K562 (cell line): ENCODE data around the gene PARK7. TPM values are rescaled to one million over a fixed set of nuclear protein-coding genes. Genes with fewer than 3 reads are reported as not detected.

Source experiments
- ATAC-seq: fragments of 200-7000 bp; cut with Tn5 transposase; 3 replicates; pipeline ENCODE4 v1.9.1; 2020; ENCODE audit warnings: moderate library complexity
- BruUV-seq: library from RNA; stranded (reverse); fragments of 400-500 nt; replicated peaks from 2 replicates; lab custom pipeline; 2021; lab: Mats Ljungman, UMichigan
- CTCF ChIA-PET: fragments of 300-600 bp; formaldehyde crosslinking; extraction: SDS; loops from one replicate; lab custom pipeline; 2021; ENCODE audit warnings: low intra/inter-chr PET ratio; lab: Yijun Ruan, JAX
- POLR2A ChIA-PET: fragments of 300-600, 350-650 bp; sonication (Branson Sonifier 250); formaldehyde crosslinking; extraction: SDS; loops from one replicate; lab custom pipeline; 2021; ENCODE audit warnings: antibody characterized with exemption, inconsistent platforms; lab: Yijun Ruan, JAX
- DNase-seq, 4 experiments: peaks; one replicate each; pipeline versions ENCODE4 v3.0.0 to v3.0.0-alpha.2; 2011 to 2018; ENCODE audit warnings: low spot score in 3 of 4, mixed read lengths in 3 of 4; ENCODE audit errors: extremely low read depth in 1 of 4
- FAIRE-seq: peaks from 2 replicates; lab custom pipeline; 2011; peaks lifted over from hg19 to GRCh38; lab: Jason Lieb, UNC
- H2AFZ ChIP-seq: 2 replicates; pipeline ENCODE4 v1.6.0; 2011; ENCODE audit warnings: low read depth, low read length, control low read depth, inconsistent platforms
- H3K27ac ChIP-seq: fragments of 200-600 bp; 3 replicates; pipeline ENCODE4 v1.8.0; 2011; ENCODE audit warnings: low read depth, mild to moderate bottlenecking, control low read depth, inconsistent platforms, low read length, moderate library complexity, mixed read lengths; ENCODE audit errors: extremely low read depth
- H3K27me3 ChIP-seq, 2 experiments: fragments of 300-600 bp in 1 of 2; 2 replicates in 1 of 2; 3 replicates in 1 of 2; pipeline versions ENCODE4 v1.6.0 to v1.8.0; 2011; ENCODE audit warnings: inconsistent platforms in 2 of 2, low read length in 2 of 2, mild to moderate bottlenecking in 1 of 2, mixed read lengths in 1 of 2, moderate library complexity in 1 of 2; ENCODE audit not compliant: control insufficient read depth in 2 of 2, insufficient read depth in 2 of 2
- H3K36me3 ChIP-seq: fragments of 300-600 bp; 3 replicates; pipeline ENCODE4 v1.8.0; 2011; ENCODE audit warnings: mild to moderate bottlenecking, low read length, inconsistent platforms; ENCODE audit not compliant: control insufficient read depth, insufficient read depth
- H3K4me1 ChIP-seq, 2 experiments: fragments of 200-600 bp in 1 of 2; replicated peaks in 1 of 2; 2 replicates in 1 of 2; 3 replicates in 1 of 2; pipeline versions ENCODE4 v1.5.1 to v1.8.0; 2011; ENCODE audit warnings: inconsistent platforms in 2 of 2, low read length in 2 of 2, mild to moderate bottlenecking in 1 of 2, mixed read lengths in 1 of 2, moderate library complexity in 1 of 2; ENCODE audit not compliant: control insufficient read depth in 2 of 2, insufficient read depth in 2 of 2
- H3K4me2 ChIP-seq: 2 replicates; pipeline ENCODE4 v1.6.1; 2011; ENCODE audit warnings: low read length, control low read depth, inconsistent platforms, mixed read lengths; ENCODE audit not compliant: insufficient read depth
- H3K4me3 ChIP-seq: fragments of 200-600 bp; sonication (generic), shearing (Covaris generic); 2 replicates; pipeline ENCODE4 v1.5.1; 2016; ENCODE audit warnings: control low read depth, inconsistent platforms
- H3K79me2 ChIP-seq: fragments of 200-600 bp; 3 replicates; pipeline ENCODE4 v1.8.0; 2011; ENCODE audit warnings: low read length, inconsistent platforms; ENCODE audit not compliant: control insufficient read depth, insufficient read depth
- H3K9ac ChIP-seq, 2 experiments: 2 replicates each; pipeline versions ENCODE4 v1.6.0 to v1.6.1; 2011; ENCODE audit warnings: low read depth in 2 of 2, low read length in 2 of 2, control low read depth in 1 of 2, inconsistent platforms in 1 of 2, mild to moderate bottlenecking in 1 of 2, mixed read lengths in 1 of 2; ENCODE audit not compliant: insufficient read depth in 1 of 2
- H3K9me1 ChIP-seq: one replicate; pipeline ENCODE4 v1.6.0; 2011; ENCODE audit warnings: inconsistent platforms, mild to moderate bottlenecking, low read length, moderate library complexity; ENCODE audit not compliant: control insufficient read depth, insufficient read depth
- H3K9me3 ChIP-seq: replicated peaks from 2 replicates; pipeline ENCODE4 v1.5.1; 2011; ENCODE audit warnings: low read depth, low read length, inconsistent platforms; ENCODE audit not compliant: control insufficient read depth, insufficient read depth
- H4K20me1 ChIP-seq: replicated peaks from 2 replicates; pipeline ENCODE4 v1.6.1; 2011; ENCODE audit warnings: low read length, inconsistent platforms, mixed read lengths; ENCODE audit not compliant: control insufficient read depth, insufficient read depth
- C11orf30 ChIP-seq: fragments of 450-650 bp; IDR thresholded peaks from 2 replicates; pipeline ENCODE4 v1.6.1; 2016; ENCODE audit warnings: low read depth, mild to moderate bottlenecking
- CAMTA2 ChIP-seq: fragments of 250-450 bp; sonication (Bioruptor Pico); conservative IDR thresholded peaks from 2 replicates; pipeline ENCODE4 v1.5.1; 2022
- CHD1 ChIP-seq: fragments of 200-600 bp; sonication (generic); IDR thresholded peaks from one replicate; pipeline ENCODE4 v1.6.1; 2012; ENCODE audit warnings: mild to moderate bottlenecking, moderate library complexity, low read length, inconsistent platforms
- CTBP1 ChIP-seq: fragments of 450-650 bp; IDR thresholded peaks from 2 replicates; pipeline ENCODE4 v1.6.1; 2016; ENCODE audit warnings: borderline replicate concordance
- MEF2A ChIP-seq: IDR thresholded peaks from 2 replicates; pipeline ENCODE4 v1.6.1; 2011; ENCODE audit warnings: low read depth, mild to moderate bottlenecking, low read length, moderate library complexity; ENCODE audit not compliant: control insufficient read depth
- MTA3 ChIP-seq: fragments of 450-650 bp; formaldehyde crosslinking; IDR thresholded peaks from 2 replicates; pipeline ENCODE4 v1.6.1; 2017; ENCODE audit warnings: mild to moderate bottlenecking, borderline replicate concordance
- NCOA6 ChIP-seq: fragments of 450-650 bp; IDR thresholded peaks from 2 replicates; pipeline ENCODE4 v1.6.1; 2017; ENCODE audit warnings: mild to moderate bottlenecking
- NRF1 ChIP-seq, 2 experiments: fragments of 450-650 bp; IDR thresholded peaks in 1 of 2; conservative IDR thresholded peaks in 1 of 2; 2 replicates each; pipeline ENCODE4 v1.6.1; 2014; ENCODE audit warnings: mild to moderate bottlenecking in 2 of 2
- PML ChIP-seq: IDR thresholded peaks from 2 replicates; pipeline ENCODE4 v1.6.1; 2012; ENCODE audit warnings: low read length, inconsistent platforms
- POLR3G ChIP-seq: IDR thresholded peaks from 2 replicates; pipeline ENCODE4 v1.6.1; 2011; ENCODE audit not compliant: insufficient read length, insufficient replicate concordance; ENCODE audit errors: extremely low read depth
- RB1 ChIP-seq: fragments of 450-650 bp; IDR thresholded peaks from 2 replicates; pipeline ENCODE4 v1.6.1; 2017; ENCODE audit warnings: low read depth, mild to moderate bottlenecking
- TCFL5 ChIP-seq: fragments of 250-450 bp; sonication (Bioruptor Pico); conservative IDR thresholded peaks from 2 replicates; pipeline ENCODE4 v1.6.1; 2021; ENCODE audit warnings: mild to moderate bottlenecking, moderate library complexity, matching md5 sums
- TSC22D4 ChIP-seq: fragments of 450-650 bp; IDR thresholded peaks from 2 replicates; pipeline ENCODE4 v1.6.1; 2016; ENCODE audit warnings: missing genetic modification characterization, missing biosample characterization, control low read depth
- ZSCAN32 ChIP-seq: fragments of 450-650 bp; formaldehyde crosslinking; IDR thresholded peaks from 2 replicates; pipeline ENCODE4 v1.4.0; 2020; ENCODE audit warnings: mild to moderate bottlenecking, moderate library complexity
- WGBS: fragments of 100-300 bp; shearing (Covaris generic); methylation state at CpG from one replicate; pipeline ENCODE4 v1.1.6; 2016; ENCODE audit warnings: low coverage, mixed read lengths; ENCODE audit not compliant: insufficient coverage; ENCODE audit errors: missing lambda C conversion rate; 5-methylcytosine and 5-hydroxymethylcytosine counted together
- in situ Hi-C: fragments of 300-500 bp; cut with MboI; formaldehyde crosslinking; loops from 4 replicates; pipeline ENCODE4 v1.15.0; 2018; ENCODE audit warnings: inconsistent platforms, mixed read lengths
- intact Hi-C: fragments of 100-400 bp; cut with micrococcal nuclease; formaldehyde crosslinking; loops from 2 replicates; pipeline ENCODE4 v1.14.2; 2022
- polyA plus RNA-seq, 8 experiments: library from polyadenylated mRNA; depleted of rRNA in 4 of 8; stranded (reverse) in 5 of 8; unstranded in 3 of 8; fragments of >200 nt; fragmentation: Nextera tagmentation in 2 of 8; fragmentation: Illumina TruSeq in 1 of 8; extraction: Ambion mirVana in 2 of 8; extraction: Trizol in 1 of 8; gene quantifications; 2 replicates each; pipeline versions ENCODE4 v1.2.1 to v1.2.3, GENCODE V29; 2011 to 2014; ENCODE audit warnings: inconsistent platforms in 1 of 8, missing spikeins in 1 of 8
- total RNA-seq, 7 experiments: library from RNA; depleted of rRNA in 6 of 7; stranded (reverse); fragments of >200 nt in 6 of 7; fragmentation: Illumina TruSeq in 2 of 7; extraction: Trizol in 2 of 7; gene quantifications; 2 replicates each; pipeline versions ENCODE4 v1.2.1 to v1.2.3, GENCODE V29; 2011 to 2021; ENCODE audit warnings: low replicate concordance in 1 of 7
- TF ChIP-seq, protein P1 (sequence below): fragments of 450-650 bp; IDR thresholded peaks from 2 replicates; pipeline ENCODE4 v1.7.1; 2018; ENCODE audit warnings: mild to moderate bottlenecking, low read depth; ENCODE audit not compliant: partially characterized antibody

Gene PARK7
- total and polyA plus RNA-seq, 9 of the 15 experiments (the other 6 are each of a cell fraction or from before 2014, with no cell fraction given): 374 to 1,298 (median 484) TPM

DNA sequence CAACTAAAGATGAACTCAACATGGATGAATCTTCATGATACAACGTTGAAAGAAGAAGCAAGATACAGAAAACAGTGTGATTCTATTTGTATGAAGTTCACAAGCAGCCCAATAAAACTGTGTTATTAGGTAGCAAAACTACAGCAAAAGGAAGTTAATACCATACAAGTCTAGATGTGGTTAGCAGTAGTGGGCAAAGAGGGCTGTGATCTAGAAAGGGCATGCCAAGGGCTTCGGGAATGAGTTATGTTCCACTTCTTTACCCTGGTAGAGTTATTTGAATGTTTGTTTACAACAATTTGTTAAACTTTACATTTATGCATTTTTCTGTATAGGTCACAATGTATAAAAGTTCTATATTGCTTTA, 30.1 kb upstream of the PARK7 start:
- POLR2A ChIA-PET: no interaction called here
- FAIRE-seq: no peak
- Histone ChIP-seq H3K9me3 (no peaks in the 10 kb centered on the region), H3K79me2 (no peaks in the 10 kb centered on the region), H3K4me2 (no peak overlapping the region), H3K4me1 (no peaks in the 10 kb centered on the region; a peak in 1 of 5 replicates), H3K4me3 (no peak overlapping the region), H4K20me1 (no peaks in the 10 kb centered on the region; the same call in 1 of the 2 replicates), H3K9ac (no peak overlapping the region), H2AFZ (no peak overlapping the region), H3K27me3 (peaks cover 42 to 71% of the 10 kb centered on the region in 2 experiments), H3K27ac (no peak overlapping the region), H3K9me1 (no peaks in the 10 kb centered on the region), H3K36me3 (no peaks in the 10 kb centered on the region)
- no peak for ATAC-seq
- in situ Hi-C loops (no loop called here), intact Hi-C loops (no loop called here)
- no TSS peak for BruUV-seq
- DNase-seq: no peak
- CTCF ChIA-PET: interaction anchor here (1.4 kb wide), 1 partner anchor 43 kb away, joined by 5 read pairs; no protein-coding TSS in a partner anchor
- TF ChIP-seq NCOA6: no peak
- TF ChIP-seq CAMTA2 (CRISPR knock-in tag): no peak
- no peak for TF ChIP-seq MEF2A
- no peak for TF ChIP-seq PML
- TF ChIP-seq RB1: no peak
- 8% methylated on average over 2 of the region's 2 CpGs for WGBS

DNA sequence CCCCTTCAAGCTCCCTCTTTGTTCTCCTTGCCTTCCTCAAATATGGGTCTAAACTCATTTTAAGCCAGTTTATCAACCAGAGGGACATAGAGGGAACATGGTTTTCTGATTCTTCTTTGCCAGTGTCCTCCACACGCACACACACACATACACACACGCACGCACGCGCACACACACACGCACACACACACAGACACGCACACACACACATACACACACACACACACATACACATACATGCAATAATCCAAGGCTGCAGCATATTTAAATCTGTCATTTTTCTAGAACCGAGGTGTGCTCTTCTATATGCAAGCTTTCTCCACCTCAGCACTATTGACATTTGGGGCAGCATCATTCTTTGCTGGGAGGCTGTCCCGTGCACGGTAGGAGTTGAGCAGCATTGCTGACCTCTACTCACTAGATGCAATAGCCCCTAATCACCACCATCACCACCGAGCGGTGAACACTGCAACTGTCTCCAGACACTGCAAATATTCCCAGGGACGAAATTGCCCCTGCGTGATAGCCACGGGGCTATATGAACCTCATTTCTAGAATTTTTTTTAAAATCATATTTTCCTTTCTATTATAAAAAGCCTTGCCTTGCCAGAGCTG, 28.9 kb upstream of the PARK7 start:
- intact Hi-C loops: no loop called here
- Histone ChIP-seq H3K79me2 (no peaks in the 10 kb centered on the region), H3K4me3 (no peak overlapping the region), H3K27me3 (peaks cover 42 to 71% of the 10 kb centered on the region in 2 experiments), H3K27ac (no peak overlapping the region), H3K4me2 (no peak overlapping the region), H3K9me1 (no peaks in the 10 kb centered on the region), H3K36me3 (no peaks in the 10 kb centered on the region), H3K9me3 (no peaks in the 10 kb centered on the region), H3K4me1 (no peaks in the 10 kb centered on the region; a peak in 1 of 5 replicates), H4K20me1 (no peaks in the 10 kb centered on the region; the same call in 1 of the 2 replicates), H2AFZ (no peak overlapping the region), H3K9ac (no peak overlapping the region)
- ChIA-PET POLR2A (no interaction called here), CTCF (interaction anchor here (1.4 kb wide), 1 partner anchor 42 kb away, joined by 5 read pairs; no protein-coding TSS in a partner anchor)
- whole genome bisulfite sequencing: 9% methylated on average over 15 of the region's 15 CpGs
- BruUV-seq: no TSS peak
- no peak for FAIRE-seq
- ATAC-seq: peak; percentile 91
- in situ Hi-C loops: no loop called here
- DNase-seq: peak in 2 of 4 experiments; percentile 19 to 29
- TF ChIP-seq C11orf30: peak; percentile 23; the same call in 1 of the 2 replicates
- 0 out of 4 replicates have a peak, but pooled peaks of 1 of the 2 experiments have one; percentile 35 for TF ChIP-seq NRF1 (conservative IDR thresholded peaks at IDR 0.05 in 1 of 2, IDR thresholded peaks at IDR 0.05 in 1 of 2)
- TF ChIP-seq POLR3G: no peak
- TF ChIP-seq TCFL5 (CRISPR knock-in tag): no peak
- 0 out of 2 replicates have a peak, but pooled peaks have one; percentile 18 for TF ChIP-seq CTBP1
- 0 out of 2 replicates have a peak, but pooled peaks have one; percentile 51 for TF ChIP-seq TSC22D4
- no peak for TF ChIP-seq CHD1
- TF ChIP-seq MTA3: no peak
- TF ChIP-seq, protein P1, sequence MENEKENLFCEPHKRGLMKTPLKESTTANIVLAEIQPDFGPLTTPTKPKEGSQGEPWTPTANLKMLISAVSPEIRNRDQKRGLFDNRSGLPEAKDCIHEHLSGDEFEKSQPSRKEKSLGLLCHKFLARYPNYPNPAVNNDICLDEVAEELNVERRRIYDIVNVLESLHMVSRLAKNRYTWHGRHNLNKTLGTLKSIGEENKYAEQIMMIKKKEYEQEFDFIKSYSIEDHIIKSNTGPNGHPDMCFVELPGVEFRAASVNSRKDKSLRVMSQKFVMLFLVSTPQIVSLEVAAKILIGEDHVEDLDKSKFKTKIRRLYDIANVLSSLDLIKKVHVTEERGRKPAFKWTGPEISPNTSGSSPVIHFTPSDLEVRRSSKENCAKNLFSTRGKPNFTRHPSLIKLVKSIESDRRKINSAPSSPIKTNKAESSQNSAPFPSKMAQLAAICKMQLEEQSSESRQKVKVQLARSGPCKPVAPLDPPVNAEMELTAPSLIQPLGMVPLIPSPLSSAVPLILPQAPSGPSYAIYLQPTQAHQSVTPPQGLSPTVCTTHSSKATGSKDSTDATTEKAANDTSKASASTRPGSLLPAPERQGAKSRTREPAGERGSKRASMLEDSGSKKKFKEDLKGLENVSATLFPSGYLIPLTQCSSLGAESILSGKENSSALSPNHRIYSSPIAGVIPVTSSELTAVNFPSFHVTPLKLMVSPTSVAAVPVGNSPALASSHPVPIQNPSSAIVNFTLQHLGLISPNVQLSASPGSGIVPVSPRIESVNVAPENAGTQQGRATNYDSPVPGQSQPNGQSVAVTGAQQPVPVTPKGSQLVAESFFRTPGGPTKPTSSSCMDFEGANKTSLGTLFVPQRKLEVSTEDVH: no peak
- TF ChIP-seq ZSCAN32 (CRISPR knock-in tag): no peak
